K562 (cell line): ENCODE measurements around the gene PPIH. TPM values are rescaled to one million over a fixed set of nuclear protein-coding genes. Genes with fewer than 3 reads are reported as not detected.

Experiments
- ATAC-seq: fragments of 200-7000 bp; cut with Tn5 transposase; 3 replicates; pipeline ENCODE4 v1.9.1; 2020; ENCODE audit warnings: moderate library complexity
- BruUV-seq: library from RNA; stranded (reverse); fragments of 400-500 nt; replicated peaks from 2 replicates; lab custom pipeline; 2021; lab: Mats Ljungman, UMichigan
- CTCF ChIA-PET: fragments of 300-600 bp; formaldehyde crosslinking; extraction: SDS; loops from one replicate; lab custom pipeline; 2021; ENCODE audit warnings: low intra/inter-chr PET ratio; lab: Yijun Ruan, JAX
- POLR2A ChIA-PET: fragments of 300-600, 350-650 bp; sonication (Branson Sonifier 250); formaldehyde crosslinking; extraction: SDS; loops from one replicate; lab custom pipeline; 2021; ENCODE audit warnings: antibody characterized with exemption, inconsistent platforms; lab: Yijun Ruan, JAX
- DNase-seq, 4 experiments: peaks; one replicate each; pipeline versions ENCODE4 v3.0.0 to v3.0.0-alpha.2; 2011 to 2018; ENCODE audit warnings: low spot score in 3 of 4, mixed read lengths in 3 of 4; ENCODE audit errors: extremely low read depth in 1 of 4
- FAIRE-seq: peaks from 2 replicates; lab custom pipeline; 2011; peaks lifted over from hg19 to GRCh38; lab: Jason Lieb, UNC
- H2AFZ ChIP-seq: 2 replicates; pipeline ENCODE4 v1.6.0; 2011; ENCODE audit warnings: low read depth, low read length, control low read depth, inconsistent platforms
- H3K27ac ChIP-seq: fragments of 200-600 bp; 3 replicates; pipeline ENCODE4 v1.8.0; 2011; ENCODE audit warnings: low read depth, mild to moderate bottlenecking, control low read depth, inconsistent platforms, low read length, moderate library complexity, mixed read lengths; ENCODE audit errors: extremely low read depth
- H3K27me3 ChIP-seq, 2 experiments: fragments of 300-600 bp in 1 of 2; 2 replicates in 1 of 2; 3 replicates in 1 of 2; pipeline versions ENCODE4 v1.6.0 to v1.8.0; 2011; ENCODE audit warnings: inconsistent platforms in 2 of 2, low read length in 2 of 2, mild to moderate bottlenecking in 1 of 2, mixed read lengths in 1 of 2, moderate library complexity in 1 of 2; ENCODE audit not compliant: control insufficient read depth in 2 of 2, insufficient read depth in 2 of 2
- H3K36me3 ChIP-seq: fragments of 300-600 bp; 3 replicates; pipeline ENCODE4 v1.8.0; 2011; ENCODE audit warnings: mild to moderate bottlenecking, low read length, inconsistent platforms; ENCODE audit not compliant: control insufficient read depth, insufficient read depth
- H3K4me1 ChIP-seq, 2 experiments: fragments of 200-600 bp in 1 of 2; replicated peaks in 1 of 2; 2 replicates in 1 of 2; 3 replicates in 1 of 2; pipeline versions ENCODE4 v1.5.1 to v1.8.0; 2011; ENCODE audit warnings: inconsistent platforms in 2 of 2, low read length in 2 of 2, mild to moderate bottlenecking in 1 of 2, mixed read lengths in 1 of 2, moderate library complexity in 1 of 2; ENCODE audit not compliant: control insufficient read depth in 2 of 2, insufficient read depth in 2 of 2
- H3K4me2 ChIP-seq: 2 replicates; pipeline ENCODE4 v1.6.1; 2011; ENCODE audit warnings: low read length, control low read depth, inconsistent platforms, mixed read lengths; ENCODE audit not compliant: insufficient read depth
- H3K4me3 ChIP-seq: fragments of 200-600 bp; sonication (generic), shearing (Covaris generic); 2 replicates; pipeline ENCODE4 v1.5.1; 2016; ENCODE audit warnings: control low read depth, inconsistent platforms
- H3K79me2 ChIP-seq: fragments of 200-600 bp; 3 replicates; pipeline ENCODE4 v1.8.0; 2011; ENCODE audit warnings: low read length, inconsistent platforms; ENCODE audit not compliant: control insufficient read depth, insufficient read depth
- H3K9ac ChIP-seq, 2 experiments: 2 replicates each; pipeline versions ENCODE4 v1.6.0 to v1.6.1; 2011; ENCODE audit warnings: low read depth in 2 of 2, low read length in 2 of 2, control low read depth in 1 of 2, inconsistent platforms in 1 of 2, mild to moderate bottlenecking in 1 of 2, mixed read lengths in 1 of 2; ENCODE audit not compliant: insufficient read depth in 1 of 2
- H3K9me1 ChIP-seq: one replicate; pipeline ENCODE4 v1.6.0; 2011; ENCODE audit warnings: inconsistent platforms, mild to moderate bottlenecking, low read length, moderate library complexity; ENCODE audit not compliant: control insufficient read depth, insufficient read depth
- H3K9me3 ChIP-seq: replicated peaks from 2 replicates; pipeline ENCODE4 v1.5.1; 2011; ENCODE audit warnings: low read depth, low read length, inconsistent platforms; ENCODE audit not compliant: control insufficient read depth, insufficient read depth
- H4K20me1 ChIP-seq: replicated peaks from 2 replicates; pipeline ENCODE4 v1.6.1; 2011; ENCODE audit warnings: low read length, inconsistent platforms, mixed read lengths; ENCODE audit not compliant: control insufficient read depth, insufficient read depth
- ARID4B ChIP-seq: sonication (generic); formaldehyde crosslinking; IDR thresholded peaks from 2 replicates; pipeline ENCODE4 v1.8.0; 2022; ENCODE audit warnings: mild to moderate bottlenecking, missing genetic modification reagents
- CREM ChIP-seq: IDR thresholded peaks from 2 replicates; pipeline ENCODE4 v1.6.1; 2014; ENCODE audit warnings: antibody characterized with exemption, low read depth
- FOXO4 ChIP-seq: fragments of 450-650 bp; formaldehyde crosslinking; IDR thresholded peaks from 2 replicates; pipeline ENCODE4 v1.4.0; 2020; ENCODE audit warnings: mild to moderate bottlenecking, moderate library complexity
- GTF2A2 ChIP-seq: IDR thresholded peaks from 2 replicates; pipeline ENCODE4 v1.6.1; 2016; ENCODE audit warnings: mild to moderate bottlenecking, missing genetic modification characterization, missing compliant biosample characterization
- JUND ChIP-seq, 2 experiments: IDR thresholded peaks; 2 replicates in 1 of 2; 3 replicates in 1 of 2; pipeline ENCODE4 v1.6.1; 2011; ENCODE audit warnings: borderline replicate concordance in 2 of 2, low read depth in 2 of 2, low read length in 2 of 2, improper control_type of control experiment in 1 of 2, missing biosample characterization in 1 of 2, missing genetic modification characterization in 1 of 2, missing genetic modification reagents in 1 of 2
- MEF2D ChIP-seq: conservative IDR thresholded peaks from 2 replicates; pipeline ENCODE4 v1.6.1; 2016; ENCODE audit warnings: low read depth, missing genetic modification characterization, missing compliant biosample characterization
- NCOA1 ChIP-seq: fragments of 450-650 bp; IDR thresholded peaks from 2 replicates; pipeline ENCODE4 v1.6.1; 2016; ENCODE audit warnings: low read depth
- NFIX ChIP-seq: fragments of 250-450 bp; sonication (Bioruptor Pico); IDR thresholded peaks from 2 replicates; pipeline ENCODE4 v1.4.0; 2020; ENCODE audit warnings: low read depth, mild to moderate bottlenecking, moderate library complexity
- PHTF2 ChIP-seq: fragments of 250-450 bp; sonication (Bioruptor Pico); IDR thresholded peaks from 2 replicates; pipeline ENCODE4 v1.5.0; 2021; ENCODE audit warnings: mild to moderate bottlenecking
- SMARCC2 ChIP-seq: fragments of 450-650 bp; IDR thresholded peaks from 2 replicates; pipeline ENCODE4 v1.6.1; 2017; ENCODE audit warnings: antibody characterized with exemption, moderate library complexity, mild to moderate bottlenecking, low read depth
- THRB ChIP-seq: fragments of 450-650 bp; formaldehyde crosslinking; conservative IDR thresholded peaks from 2 replicates; pipeline ENCODE4 v1.4.0; 2022; ENCODE audit warnings: mild to moderate bottlenecking, missing genetic modification characterization
- ZKSCAN1 ChIP-seq: fragments of 150-350 bp; IDR thresholded peaks from 2 replicates; pipeline ENCODE4 v1.6.1; 2016; ENCODE audit warnings: low read depth, low read length
- ZNF23 ChIP-seq: fragments of 250-450 bp; sonication (Bioruptor Pico); IDR thresholded peaks from 2 replicates; pipeline ENCODE4 v1.4.0; 2020; ENCODE audit warnings: mild to moderate bottlenecking
- ZNF780A ChIP-seq: fragments of 250-450 bp; sonication (Bioruptor Pico); IDR thresholded peaks from 2 replicates; pipeline ENCODE4 v1.5.0; 2021; ENCODE audit warnings: mild to moderate bottlenecking
- ZSCAN29 ChIP-seq: fragments of 450-650 bp; IDR thresholded peaks from 2 replicates; pipeline ENCODE4 v1.6.1; 2017
- WGBS: fragments of 100-300 bp; shearing (Covaris generic); methylation state at CpG from one replicate; pipeline ENCODE4 v1.1.6; 2016; ENCODE audit warnings: low coverage, mixed read lengths; ENCODE audit not compliant: insufficient coverage; ENCODE audit errors: missing lambda C conversion rate; 5-methylcytosine and 5-hydroxymethylcytosine counted together
- in situ Hi-C: fragments of 300-500 bp; cut with MboI; formaldehyde crosslinking; loops from 4 replicates; pipeline ENCODE4 v1.15.0; 2018; ENCODE audit warnings: inconsistent platforms, mixed read lengths
- intact Hi-C: fragments of 100-400 bp; cut with micrococcal nuclease; formaldehyde crosslinking; loops from 2 replicates; pipeline ENCODE4 v1.14.2; 2022
- polyA plus RNA-seq, 8 experiments: library from polyadenylated mRNA; depleted of rRNA in 4 of 8; stranded (reverse) in 5 of 8; unstranded in 3 of 8; fragments of >200 nt; fragmentation: Nextera tagmentation in 2 of 8; fragmentation: Illumina TruSeq in 1 of 8; extraction: Ambion mirVana in 2 of 8; extraction: Trizol in 1 of 8; gene quantifications; 2 replicates each; pipeline versions ENCODE4 v1.2.1 to v1.2.3, GENCODE V29; 2011 to 2014; ENCODE audit warnings: inconsistent platforms in 1 of 8, missing spikeins in 1 of 8
- total RNA-seq, 7 experiments: library from RNA; depleted of rRNA in 6 of 7; stranded (reverse); fragments of >200 nt in 6 of 7; fragmentation: Illumina TruSeq in 2 of 7; extraction: Trizol in 2 of 7; gene quantifications; 2 replicates each; pipeline versions ENCODE4 v1.2.1 to v1.2.3, GENCODE V29; 2011 to 2021; ENCODE audit warnings: low replicate concordance in 1 of 7

The PPIH gene
- total and polyA plus RNA-seq, 9 of the 15 experiments (the other 6 are each of a cell fraction or from before 2014, with no cell fraction given) = 197 to 470 (median 277) TPM

- TF ChIP-seq ARID4B (CRISPR knock-in tag) = no peak
- peak; percentile 29; the same call in 1 of the 2 replicates for TF ChIP-seq SMARCC2
- no peak for TF ChIP-seq PHTF2
These were observed 28.2 kb downstream of the PPIH start (continued) for GRCh38 chr1:42686418-42686817.

- CTCF ChIA-PET = no interaction called here
- peaks cover 6 to 42% of the 10 kb centered on the region in 2 experiments; a peak in 4 of 5 replicates for H3K4me1 ChIP-seq
- no peak for DNase-seq
- TF ChIP-seq THRB (CRISPR knock-in tag) (no peak), JUND (IDR thresholded peaks at IDR 0.05; ENCODE audit: borderline replicate concordance, low read depth, low read length) (no peak), JUND (tag; IDR thresholded peaks at IDR 0.05; ENCODE audit: borderline replicate concordance, low read depth, low read length) (no peak), FOXO4 (CRISPR knock-in tag) (no peak), ZKSCAN1 (no peak), NFIX (CRISPR knock-in tag) (no peak), MEF2D (tag) (no peak), ZNF780A (no peak), CREM (no peak), NCOA1 (no peak), GTF2A2 (tag) (no peak), ZNF23 (CRISPR knock-in tag) (no peak), ZSCAN29 (no peak)
These were observed 31.7 kb downstream of the PPIH start for GRCh38 chr1:42689912-42690311.

More at GRCh38 chr1:42689912-42690311, 31.7 kb downstream of the PPIH start:
- peaks cover 100% of the 10 kb centered on the region for H3K79me2 ChIP-seq
- 95% methylated on average over 3 of the region's 3 CpGs for WGBS
- no TSS peak for BruUV-seq
- no peak overlapping the region for H3K4me3 ChIP-seq
- in situ Hi-C loops (no loop called here), intact Hi-C loops (loop anchor here (10.0 kb wide), 1 partner anchor 245 kb away; no protein-coding TSS in a partner anchor)
- POLR2A ChIA-PET = interaction anchor here (1.0 to 5.7 kb wide), 5 partner anchors 7 to 32 kb away, joined by 3 to 58 read pairs (median 7); partner anchors contain the start of genes PPIH and YBX1
- H3K9ac ChIP-seq = no peak overlapping the region
- H3K36me3 ChIP-seq = peaks cover 100% of the 10 kb centered on the region
- no peak overlapping the region for H2AFZ ChIP-seq
- H3K27ac ChIP-seq = no peak overlapping the region
- peaks cover 8% of the 10 kb centered on the region for H3K9me1 ChIP-seq
- FAIRE-seq (no peak), ATAC-seq (no peak)
- H3K4me2 ChIP-seq = no peak overlapping the region
- no peaks in the 10 kb centered on the region for H3K9me3 ChIP-seq
- no peaks in the 10 kb centered on the region for H3K27me3 ChIP-seq
- H4K20me1 ChIP-seq = peaks cover 88% of the 10 kb centered on the region
